Measurements from ENCODE around the gene SYCP2L. TPM values are rescaled to one million over a fixed set of nuclear protein-coding genes. Genes with fewer than 3 reads are reported as not detected.
A peak's percentile ranks its signal among the peaks of the same experiment; 100 is the strongest.

SYCP2L gene
- total and polyA plus RNA-seq, 2 experiments from 2014 or later: 10.5 to 11.0 TPM

DNA sequence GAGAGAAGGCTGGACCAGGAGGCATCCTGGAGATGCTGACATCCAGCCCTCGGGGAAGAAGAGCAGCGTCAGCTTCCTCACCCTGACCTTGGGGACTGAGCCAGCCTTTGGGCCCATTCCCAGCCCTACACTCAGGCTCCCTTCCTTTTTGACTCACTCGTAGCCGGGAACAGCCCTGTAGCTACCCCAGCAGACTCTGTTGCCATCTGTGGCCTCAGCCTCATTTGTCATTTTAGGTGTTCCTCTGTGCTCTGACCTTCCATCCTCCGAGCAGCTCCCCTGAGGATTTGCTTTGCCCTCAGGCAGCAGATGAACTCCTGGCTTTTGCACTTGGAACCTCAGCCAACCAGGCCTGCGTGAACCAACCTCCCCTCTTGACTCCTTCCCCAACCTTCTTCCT lies 89.7 kb downstream of the SYCP2L start (continued):
- TF ChIP-seq, protein P1, sequence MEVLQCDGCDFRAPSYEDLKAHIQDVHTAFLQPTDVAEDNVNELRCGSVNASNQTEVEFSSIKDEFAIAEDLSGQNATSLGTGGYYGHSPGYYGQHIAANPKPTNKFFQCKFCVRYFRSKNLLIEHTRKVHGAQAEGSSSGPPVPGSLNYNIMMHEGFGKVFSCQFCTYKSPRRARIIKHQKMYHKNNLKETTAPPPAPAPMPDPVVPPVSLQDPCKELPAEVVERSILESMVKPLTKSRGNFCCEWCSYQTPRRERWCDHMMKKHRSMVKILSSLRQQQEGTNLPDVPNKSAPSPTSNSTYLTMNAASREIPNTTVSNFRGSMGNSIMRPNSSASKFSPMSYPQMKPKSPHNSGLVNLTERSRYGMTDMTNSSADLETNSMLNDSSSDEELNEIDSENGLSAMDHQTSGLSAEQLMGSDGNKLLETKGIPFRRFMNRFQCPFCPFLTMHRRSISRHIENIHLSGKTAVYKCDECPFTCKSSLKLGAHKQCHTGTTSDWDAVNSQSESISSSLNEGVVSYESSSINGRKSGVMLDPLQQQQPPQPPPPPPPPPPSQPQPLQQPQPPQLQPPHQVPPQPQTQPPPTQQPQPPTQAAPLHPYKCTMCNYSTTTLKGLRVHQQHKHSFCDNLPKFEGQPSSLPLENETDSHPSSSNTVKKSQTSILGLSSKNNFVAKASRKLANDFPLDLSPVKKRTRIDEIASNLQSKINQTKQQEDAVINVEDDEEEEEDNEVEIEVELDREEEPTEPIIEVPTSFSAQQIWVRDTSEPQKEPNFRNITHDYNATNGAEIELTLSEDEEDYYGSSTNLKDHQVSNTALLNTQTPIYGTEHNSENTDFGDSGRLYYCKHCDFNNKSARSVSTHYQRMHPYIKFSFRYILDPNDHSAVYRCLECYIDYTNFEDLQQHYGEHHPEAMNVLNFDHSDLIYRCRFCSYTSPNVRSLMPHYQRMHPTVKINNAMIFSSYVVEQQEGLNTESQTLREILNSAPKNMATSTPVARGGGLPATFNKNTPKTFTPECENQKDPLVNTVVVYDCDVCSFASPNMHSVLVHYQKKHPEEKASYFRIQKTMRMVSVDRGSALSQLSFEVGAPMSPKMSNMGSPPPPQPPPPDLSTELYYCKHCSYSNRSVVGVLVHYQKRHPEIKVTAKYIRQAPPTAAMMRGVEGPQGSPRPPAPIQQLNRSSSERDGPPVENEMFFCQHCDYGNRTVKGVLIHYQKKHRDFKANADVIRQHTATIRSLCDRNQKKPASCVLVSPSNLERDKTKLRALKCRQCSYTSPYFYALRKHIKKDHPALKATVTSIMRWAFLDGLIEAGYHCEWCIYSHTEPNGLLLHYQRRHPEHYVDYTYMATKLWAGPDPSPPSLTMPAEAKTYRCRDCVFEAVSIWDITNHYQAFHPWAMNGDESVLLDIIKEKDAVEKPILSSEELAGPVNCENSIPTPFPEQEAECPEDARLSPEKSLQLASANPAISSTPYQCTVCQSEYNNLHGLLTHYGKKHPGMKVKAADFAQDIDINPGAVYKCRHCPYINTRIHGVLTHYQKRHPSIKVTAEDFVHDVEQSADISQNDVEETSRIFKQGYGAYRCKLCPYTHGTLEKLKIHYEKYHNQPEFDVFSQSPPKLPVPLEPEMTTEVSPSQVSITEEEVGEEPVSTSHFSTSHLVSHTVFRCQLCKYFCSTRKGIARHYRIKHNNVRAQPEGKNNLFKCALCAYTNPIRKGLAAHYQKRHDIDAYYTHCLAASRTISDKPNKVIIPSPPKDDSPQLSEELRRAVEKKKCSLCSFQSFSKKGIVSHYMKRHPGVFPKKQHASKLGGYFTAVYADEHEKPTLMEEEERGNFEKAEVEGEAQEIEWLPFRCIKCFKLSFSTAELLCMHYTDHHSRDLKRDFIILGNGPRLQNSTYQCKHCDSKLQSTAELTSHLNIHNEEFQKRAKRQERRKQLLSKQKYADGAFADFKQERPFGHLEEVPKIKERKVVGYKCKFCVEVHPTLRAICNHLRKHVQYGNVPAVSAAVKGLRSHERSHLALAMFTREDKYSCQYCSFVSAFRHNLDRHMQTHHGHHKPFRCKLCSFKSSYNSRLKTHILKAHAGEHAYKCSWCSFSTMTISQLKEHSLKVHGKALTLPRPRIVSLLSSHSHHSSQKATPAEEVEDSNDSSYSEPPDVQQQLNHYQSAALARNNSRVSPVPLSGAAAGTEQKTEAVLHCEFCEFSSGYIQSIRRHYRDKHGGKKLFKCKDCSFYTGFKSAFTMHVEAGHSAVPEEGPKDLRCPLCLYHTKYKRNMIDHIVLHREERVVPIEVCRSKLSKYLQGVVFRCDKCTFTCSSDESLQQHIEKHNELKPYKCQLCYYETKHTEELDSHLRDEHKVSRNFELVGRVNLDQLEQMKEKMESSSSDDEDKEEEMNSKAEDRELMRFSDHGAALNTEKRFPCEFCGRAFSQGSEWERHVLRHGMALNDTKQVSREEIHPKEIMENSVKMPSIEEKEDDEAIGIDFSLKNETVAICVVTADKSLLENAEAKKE (CRISPR knock-in tag; IDR thresholded peaks at IDR 0.05): no peak
- TF ChIP-seq REST (IDR thresholded peaks at IDR 0.05; ENCODE audit: unreplicated experiment) (no peak), EZH2 (IDR thresholded peaks at IDR 0.05; ENCODE audit: low read depth, unreplicated experiment) (no peak)

DNA sequence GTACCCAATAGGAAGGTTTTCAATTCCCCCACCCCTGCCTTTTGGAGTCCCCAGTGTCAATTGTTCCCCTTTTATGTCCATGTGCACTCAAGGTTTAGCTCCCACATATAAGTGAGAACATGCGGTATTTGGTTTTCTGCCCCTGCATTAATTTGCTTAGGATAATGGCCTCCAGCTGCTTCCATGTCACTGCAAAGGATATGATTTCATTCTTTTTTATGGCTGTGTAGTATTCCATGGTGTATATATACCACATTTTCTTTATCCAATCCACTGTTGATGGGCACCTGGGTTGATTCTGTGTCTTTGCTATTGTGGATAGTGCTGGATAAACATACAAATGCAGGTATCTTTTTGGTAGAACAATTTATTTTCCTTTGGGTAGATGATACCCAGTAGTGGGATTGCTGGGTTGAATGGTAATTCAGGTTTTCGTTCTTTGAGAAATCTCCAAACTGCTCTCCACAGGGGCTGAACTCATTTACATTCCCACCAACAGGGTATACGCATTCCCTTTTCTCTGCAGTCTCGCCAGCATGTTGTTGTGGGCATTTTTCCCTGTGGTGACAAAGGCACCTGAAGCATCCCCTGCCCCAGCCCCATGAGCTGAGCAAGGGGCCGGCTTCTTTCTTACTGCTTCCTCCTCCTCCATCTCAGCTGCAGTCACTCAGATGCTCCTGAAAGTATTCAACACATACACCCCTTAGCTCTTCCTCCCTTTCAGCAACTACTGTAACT lies 90.5 kb downstream of the SYCP2L start:
- Histone ChIP-seq H4K20me1 (replicated peaks; ENCODE audit: insufficient read depth) (no peaks in the 10 kb centered on the region), H2AFZ (no peak overlapping the region), H3K79me2 (replicated peaks; ENCODE audit: insufficient read depth) (no peaks in the 10 kb centered on the region), H3K4me1 (ENCODE audit: insufficient read depth) (0 out of 2 replicates have a peak, but pooled peaks cover 5% of the 10 kb centered on the region), H3K27ac (ENCODE audit: low read depth) (no peak overlapping the region), H3K9me2 (ENCODE audit: insufficient read depth) (no peaks in the 10 kb centered on the region), H3K4me2 (no peak overlapping the region), H3F3A (replicated peaks; ENCODE audit: low read depth) (no peaks in the 10 kb centered on the region), H3K4me3 (no peak overlapping the region), H3K27me3 (ENCODE audit: insufficient read depth) (no peaks in the 10 kb centered on the region), H3K36me3 (ENCODE audit: insufficient read depth) (no peaks in the 10 kb centered on the region)
- Mint-ChIP-seq H3K36me3 (ENCODE audit: low read depth) (no peaks in the 10 kb centered on the region), H3K27ac (no peak overlapping the region), H3K4me1 (peaks cover 12% of the 10 kb centered on the region), H3K9me3 (no peaks in the 10 kb centered on the region; the same call in 2 of the 3 replicates), H3K4me3 (no peak overlapping the region), H3K27me3 (ENCODE audit: insufficient read depth, low read depth, poor library complexity) (peaks cover 3% of the 10 kb centered on the region)
- ATAC-seq (peak; percentile 96), DNase-seq (ENCODE audit: low spot score) (peak; percentile 55)
- TF ChIP-seq ZNF331 (CRISPR knock-in tag; IDR thresholded peaks at IDR 0.05; ENCODE audit: low read depth) (no peak), POLR2AphosphoS5 (IDR thresholded peaks at IDR 0.05; ENCODE audit: low read depth) (no peak)
